ENCODE results near the gene CPHXL2.

The CPHXL2 gene

DNA sequence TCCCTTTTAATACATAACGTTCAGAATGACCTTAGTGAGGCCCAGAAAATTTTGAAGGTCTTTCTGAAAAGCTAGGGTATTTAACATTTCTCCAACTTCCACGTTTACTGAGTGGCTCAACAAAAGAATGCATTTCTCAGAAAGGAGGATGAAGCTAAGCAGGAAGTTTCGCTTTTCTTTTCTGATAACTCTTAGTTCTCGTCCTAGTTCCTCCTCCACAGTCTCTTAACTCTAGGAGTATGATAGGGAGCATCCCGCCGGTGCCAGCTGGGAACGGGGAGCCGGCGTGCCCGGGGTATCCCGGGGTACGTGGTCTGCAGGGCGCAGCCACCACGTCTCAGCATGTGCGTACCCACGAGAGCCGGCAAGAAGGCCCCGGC is 29.7 kb downstream of the CPHXL2 start:
- Histone ChIP-seq H3K27me3 (no peaks in the 10 kb centered on the region), H3K4me2 (peak overlapping the region; percentile 91), H3K9me3 (no peaks in the 10 kb centered on the region), H4K20me1 (peaks cover 86% of the 10 kb centered on the region), H3K9ac (peak overlapping the region; percentile 95), H3K36me3 (peaks cover 36% of the 10 kb centered on the region), H3K27ac (peak overlapping the region; percentile 93), H3K4me3 (peak overlapping the region; percentile 89), H3K4me1 (peaks cover 48% of the 10 kb centered on the region)
- TF ChIP-seq Cebpa-rat (IDR thresholded peaks at IDR 0.05), result no peak

- Histone ChIP-seq H3K27me3 (no peaks in the 10 kb centered on the region), H4K20me1 (peaks cover 86% of the 10 kb centered on the region), H3K4me2 (peak overlapping the region; percentile 91; the same call in 1 of the 2 replicates), H3K9ac (no peak overlapping the region), H3K4me3 (no peak overlapping the region), H3K9me3 (no peaks in the 10 kb centered on the region), H3K4me1 (peaks cover 24% of the 10 kb centered on the region), H3K36me3 (peaks cover 63% of the 10 kb centered on the region), H3K27ac (no peak overlapping the region)
- no peak for TF ChIP-seq Cebpa-rat (IDR thresholded peaks at IDR 0.05)
Measured at GRCh38 chr16:75644240-75645012, 32.4 kb downstream of the CPHXL2 start.

DNA sequence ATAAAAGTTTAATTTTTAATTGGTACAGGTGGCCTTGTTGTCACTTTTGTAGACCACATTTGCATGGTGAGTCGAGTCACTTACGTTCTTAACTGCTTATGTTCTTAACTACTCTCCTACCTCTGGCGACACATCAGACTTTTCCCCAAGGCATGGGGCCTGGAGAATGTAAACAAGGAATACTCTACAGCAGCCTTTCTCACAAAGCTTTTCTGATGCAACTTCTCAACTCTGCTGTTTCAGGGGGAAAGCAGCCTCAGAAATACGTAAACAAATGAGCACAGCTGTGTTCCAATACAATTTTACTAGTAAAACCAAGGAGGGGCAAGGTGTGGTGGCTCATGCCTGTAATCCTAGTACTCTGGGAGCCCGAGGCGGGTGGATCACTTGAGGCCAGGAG is 36.2 kb downstream of the CPHXL2 start:
- Histone ChIP-seq H3K9me3 (no peaks in the 10 kb centered on the region), H4K20me1 (peaks cover 91% of the 10 kb centered on the region), H3K4me3 (no peak overlapping the region), H3K27me3 (no peaks in the 10 kb centered on the region), H3K27ac (no peak overlapping the region), H3K4me2 (no peak overlapping the region), H3K36me3 (peaks cover 100% of the 10 kb centered on the region), H3K4me1 (peaks cover 12% of the 10 kb centered on the region), H3K9ac (no peak overlapping the region)
- no peak for TF ChIP-seq Cebpa-rat (IDR thresholded peaks at IDR 0.05)

GRCh38 chr16:75635036-75635435 is 41.8 kb downstream of the CPHXL2 start:
- no peak overlapping the region for H3K27ac ChIP-seq
- peaks cover 100% of the 10 kb centered on the region for H3K36me3 ChIP-seq
- no peak overlapping the region for H3K4me2 ChIP-seq
- peaks cover 44% of the 10 kb centered on the region for H4K20me1 ChIP-seq
- no peak overlapping the region for H3K4me3 ChIP-seq
- no peaks in the 10 kb centered on the region for H3K27me3 ChIP-seq
- no peaks in the 10 kb centered on the region for H3K4me1 ChIP-seq
- no peaks in the 10 kb centered on the region for H3K9me3 ChIP-seq
- H3K9ac ChIP-seq, result no peak overlapping the region
- TF ChIP-seq Cebpa-rat (IDR thresholded peaks at IDR 0.05), result no peak

DNA sequence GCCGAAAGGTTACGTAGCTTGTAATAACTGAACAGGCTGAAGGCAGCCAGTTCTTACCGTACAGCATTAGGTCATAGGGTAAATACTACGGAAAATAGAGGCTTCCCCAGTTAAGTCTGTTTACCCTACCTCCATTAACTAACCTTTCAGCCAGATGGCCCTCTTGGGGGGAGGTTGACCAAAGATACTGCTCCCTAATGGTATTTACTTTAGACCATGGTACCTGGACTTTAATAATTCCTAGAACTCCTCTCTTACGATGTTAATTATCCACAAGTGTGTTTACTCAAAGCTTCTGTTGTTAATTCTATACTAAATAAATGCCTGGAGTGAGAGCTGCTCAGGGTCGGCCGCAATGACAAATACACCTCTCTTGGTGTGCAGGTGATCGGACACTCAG is 44.0 kb downstream of the CPHXL2 start:
- H3K4me1 ChIP-seq, result peaks cover 16% of the 10 kb centered on the region
- no peak overlapping the region for H3K4me3 ChIP-seq
- H3K27ac ChIP-seq, result no peak overlapping the region
- no peak overlapping the region for H3K4me2 ChIP-seq
- no peak for TF ChIP-seq Cebpa-rat (IDR thresholded peaks at IDR 0.05)
- H4K20me1 ChIP-seq, result peaks cover 29% of the 10 kb centered on the region
- no peak overlapping the region for H3K9ac ChIP-seq
- H3K36me3 ChIP-seq, result peaks cover 100% of the 10 kb centered on the region
- H3K9me3 ChIP-seq, result no peaks in the 10 kb centered on the region
- H3K27me3 ChIP-seq, result no peaks in the 10 kb centered on the region

DNA sequence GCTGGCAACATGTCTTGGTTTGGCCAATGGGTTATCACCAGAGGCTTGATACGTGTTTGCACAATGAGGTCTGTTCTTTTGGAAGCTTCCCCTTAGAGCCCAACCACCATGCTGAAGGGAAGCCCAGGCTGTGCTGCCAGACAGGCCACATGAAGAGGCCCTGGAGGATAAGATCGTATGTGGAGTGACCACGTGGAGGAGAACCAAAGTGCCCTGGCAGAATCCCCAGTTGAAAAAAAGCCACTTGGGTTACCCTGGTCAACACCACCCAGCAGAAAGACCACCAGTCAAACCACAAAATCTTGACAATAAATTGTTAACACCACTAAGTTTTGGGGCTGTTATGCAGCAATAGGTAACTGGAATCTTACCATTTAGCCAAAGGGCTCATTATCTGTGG is 46.8 kb downstream of the CPHXL2 start:
- peaks cover 100% of the 10 kb centered on the region for H3K36me3 ChIP-seq
- no peak for TF ChIP-seq Cebpa-rat (IDR thresholded peaks at IDR 0.05)
- no peaks in the 10 kb centered on the region for H3K27me3 ChIP-seq
- no peak overlapping the region for H3K27ac ChIP-seq
- H3K4me2 ChIP-seq, result no peak overlapping the region
- peaks cover 27% of the 10 kb centered on the region for H3K4me1 ChIP-seq
- H3K4me3 ChIP-seq, result no peak overlapping the region
- no peaks in the 10 kb centered on the region for H3K9me3 ChIP-seq
- no peak overlapping the region for H3K9ac ChIP-seq
- peaks cover 14% of the 10 kb centered on the region; the same call in 1 of the 2 replicates for H4K20me1 ChIP-seq

GRCh38 chr16:75629132-75629531 is 47.7 kb downstream of the CPHXL2 start:
- Histone ChIP-seq H3K36me3 (peaks cover 94% of the 10 kb centered on the region), H3K9me3 (no peaks in the 10 kb centered on the region), H3K4me1 (peaks cover 27% of the 10 kb centered on the region), H3K27ac (no peak overlapping the region), H3K27me3 (no peaks in the 10 kb centered on the region), H3K4me3 (no peak overlapping the region), H3K4me2 (peak overlapping the region; percentile 66; the same call in 1 of the 2 replicates), H4K20me1 (peaks cover 14% of the 10 kb centered on the region; the same call in 1 of the 2 replicates), H3K9ac (no peak overlapping the region)
- no peak for TF ChIP-seq Cebpa-rat (IDR thresholded peaks at IDR 0.05)

- Histone ChIP-seq H3K4me2 (peak overlapping the region; percentile 66), H3K9me3 (no peaks in the 10 kb centered on the region), H3K4me3 (no peak overlapping the region), H4K20me1 (peaks cover 14% of the 10 kb centered on the region; the same call in 1 of the 2 replicates), H3K4me1 (peaks cover 32% of the 10 kb centered on the region), H3K9ac (peak overlapping the region; percentile 16; the same call in 1 of the 2 replicates), H3K36me3 (peaks cover 86% of the 10 kb centered on the region), H3K27me3 (no peaks in the 10 kb centered on the region), H3K27ac (no peak overlapping the region)
- no peak for TF ChIP-seq Cebpa-rat (IDR thresholded peaks at IDR 0.05)
Measured at GRCh38 chr16:75628351-75628750, 48.5 kb downstream of the CPHXL2 start.

GRCh38 chr16:75627851-75628250 is 49.0 kb downstream of the CPHXL2 start:
- TF ChIP-seq Cebpa-rat (IDR thresholded peaks at IDR 0.05), result no peak
- Histone ChIP-seq H3K9me3 (no peaks in the 10 kb centered on the region), H3K36me3 (peaks cover 81% of the 10 kb centered on the region), H3K9ac (peak overlapping the region; percentile 16; the same call in 1 of the 2 replicates), H4K20me1 (peaks cover 11% of the 10 kb centered on the region; the same call in 1 of the 2 replicates), H3K27ac (no peak overlapping the region), H3K4me2 (peak overlapping the region; percentile 66), H3K4me3 (no peak overlapping the region), H3K4me1 (peaks cover 33% of the 10 kb centered on the region), H3K27me3 (no peaks in the 10 kb centered on the region)

DNA sequence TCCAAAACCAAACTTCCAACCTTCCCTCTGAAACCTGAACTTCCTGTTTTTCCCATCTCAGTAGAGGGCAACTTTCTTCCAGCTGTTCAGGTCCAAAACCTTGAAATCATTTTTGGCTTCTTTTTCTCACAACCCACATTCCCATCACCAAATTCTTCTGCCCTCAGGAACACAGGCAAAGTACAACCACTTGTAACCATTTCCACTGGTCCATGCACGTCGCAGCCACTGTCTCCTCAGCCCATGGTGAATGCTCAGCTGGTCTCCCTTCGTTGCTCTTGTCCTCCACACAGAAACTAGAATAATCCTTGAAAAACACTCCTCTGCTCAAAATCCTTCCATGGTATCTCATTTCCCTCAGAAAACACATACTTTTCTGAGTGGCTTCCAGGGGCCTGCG is 50.0 kb downstream of the CPHXL2 start:
- H3K27me3 ChIP-seq, result no peaks in the 10 kb centered on the region
- H3K36me3 ChIP-seq, result peaks cover 71% of the 10 kb centered on the region
- no peak overlapping the region for H3K4me2 ChIP-seq
- peaks cover 5% of the 10 kb centered on the region; the same call in 1 of the 2 replicates for H4K20me1 ChIP-seq
- H3K27ac ChIP-seq, result no peak overlapping the region
- no peak overlapping the region for H3K9ac ChIP-seq
- TF ChIP-seq Cebpa-rat (IDR thresholded peaks at IDR 0.05), result no peak
- H3K4me1 ChIP-seq, result peaks cover 41% of the 10 kb centered on the region
- no peak overlapping the region for H3K4me3 ChIP-seq
- H3K9me3 ChIP-seq, result no peaks in the 10 kb centered on the region
